IMR-90 (cell line): ENCODE measurements around the gene CYB561D2. TPM values are rescaled to one million over a fixed set of nuclear protein-coding genes. Genes with fewer than 3 reads are reported as not detected.

Experiments used
- ATAC-seq: fragments of 200-7000 bp; cut with Tn5 transposase; 2 replicates; pipeline ENCODE4 v1.9.1; 2020; ENCODE audit warnings: low read depth, mild to moderate bottlenecking, moderate library complexity
- BruUV-seq: library from RNA; stranded (reverse); fragments of 400-500 nt; replicated peaks from 2 replicates; lab custom pipeline; 2021; lab: Mats Ljungman, UMichigan
- CTCF ChIA-PET: fragments of 300-600 bp; formaldehyde crosslinking; extraction: SDS; loops from one replicate; lab custom pipeline; 2021; ENCODE audit warnings: antibody characterized with exemption; lab: Yijun Ruan, JAX
- POLR2A ChIA-PET: fragments of 300-600 bp; sonication (Branson Sonifier 250); formaldehyde crosslinking; loops from one replicate; lab custom pipeline; 2022; ENCODE audit warnings: antibody characterized with exemption; ENCODE audit not compliant: unreplicated experiment; lab: Charles Lee
- DNase-seq: peaks from one replicate; pipeline ENCODE4 v3.0.0; 2013
- H2AFZ ChIP-seq: replicated peaks from 2 replicates; pipeline ENCODE3; 2013; ENCODE audit warnings: low read length, mild to moderate bottlenecking; ENCODE audit not compliant: poor library complexity
- H2AK5ac ChIP-seq: 2 replicates; pipeline ENCODE4 v1.6.1; 2013; ENCODE audit warnings: low read depth, low read length, inconsistent platforms
- H2AK9ac ChIP-seq: replicated peaks from 2 replicates; pipeline ENCODE3; 2013; ENCODE audit warnings: mild to moderate bottlenecking, low read depth, low read length, moderate library complexity; ENCODE audit not compliant: poor library complexity
- H2BK120ac ChIP-seq: 2 replicates; pipeline ENCODE4 v1.6.1; 2013; ENCODE audit warnings: low read depth, low read length, inconsistent platforms
- H2BK15ac ChIP-seq: 3 replicates; pipeline ENCODE4 v1.6.1; 2013; ENCODE audit warnings: low read depth, low read length, inconsistent platforms
- H2BK20ac ChIP-seq: 2 replicates; pipeline ENCODE4 v1.6.1; 2013; ENCODE audit warnings: low read depth, mild to moderate bottlenecking, inconsistent platforms, low read length, moderate library complexity
- H2BK5ac ChIP-seq: 2 replicates; pipeline ENCODE4 v1.6.1; 2013; ENCODE audit warnings: mild to moderate bottlenecking, low read depth, low read length, inconsistent platforms; ENCODE audit not compliant: poor library complexity, severe bottlenecking
- H3K14ac ChIP-seq: replicated peaks from 2 replicates; pipeline ENCODE4 v1.6.1; 2013; ENCODE audit warnings: low read depth, low read length, inconsistent platforms
- H3K18ac ChIP-seq: 2 replicates; pipeline ENCODE4 v1.6.1; 2013; ENCODE audit warnings: low read depth, low read length, control low read depth
- H3K23ac ChIP-seq: 2 replicates; pipeline ENCODE4 v1.6.1; 2013; ENCODE audit warnings: low read depth, low read length, inconsistent platforms
- H3K27ac ChIP-seq: 2 replicates; pipeline ENCODE4 v1.5.1; 2013; ENCODE audit warnings: mild to moderate bottlenecking, control low read depth, low read length; ENCODE audit not compliant: insufficient read depth
- H3K27me3 ChIP-seq: 2 replicates; pipeline ENCODE4 v1.6.1; 2013; ENCODE audit warnings: low read length; ENCODE audit not compliant: control insufficient read depth, insufficient read depth
- H3K36me3 ChIP-seq: 2 replicates; pipeline ENCODE4 v1.6.1; 2013; ENCODE audit warnings: low read length, mixed read lengths; ENCODE audit not compliant: control insufficient read depth, insufficient read depth
- H3K4ac ChIP-seq: 2 replicates; pipeline ENCODE4 v1.6.1; 2013; ENCODE audit warnings: low read depth, low read length, inconsistent platforms
- H3K4me1 ChIP-seq: 2 replicates; pipeline ENCODE4 v1.6.1; 2013; ENCODE audit warnings: low read length, mixed read lengths; ENCODE audit not compliant: control insufficient read depth, insufficient read depth
- H3K4me2 ChIP-seq: 2 replicates; pipeline ENCODE4 v1.6.1; 2013; ENCODE audit warnings: low read depth, mild to moderate bottlenecking, control low read depth, low read length, moderate library complexity
- H3K4me3 ChIP-seq: 2 replicates; pipeline ENCODE4 v1.5.1; 2013; ENCODE audit warnings: low read depth, mild to moderate bottlenecking, control low read depth, low read length, moderate library complexity; ENCODE audit not compliant: insufficient read depth
- H3K56ac ChIP-seq: 2 replicates; pipeline ENCODE4 v1.6.1; 2013; ENCODE audit warnings: low read length, inconsistent platforms; ENCODE audit not compliant: insufficient read depth; ENCODE audit errors: extremely low read depth
- H3K79me1 ChIP-seq, 2 experiments: 2 replicates each; pipeline ENCODE4 v1.6.1; 2013; ENCODE audit warnings: low read length in 2 of 2, inconsistent platforms in 1 of 2, low read depth in 1 of 2
- H3K9ac ChIP-seq: 2 replicates; pipeline ENCODE4 v1.6.1; 2013; ENCODE audit warnings: low read depth, low read length, control low read depth
- H3K9me1 ChIP-seq: 2 replicates; pipeline ENCODE4 v1.6.1; 2013; ENCODE audit warnings: low read length, inconsistent platforms; ENCODE audit not compliant: insufficient read depth
- H3K9me3 ChIP-seq: 2 replicates; pipeline ENCODE4 v1.6.1; 2013; ENCODE audit warnings: low read length; ENCODE audit not compliant: control insufficient read depth, insufficient read depth
- H4K20me1 ChIP-seq: 2 replicates; pipeline ENCODE4 v1.6.1; 2013; ENCODE audit warnings: low read length, inconsistent platforms; ENCODE audit not compliant: insufficient read depth
- H4K5ac ChIP-seq: 2 replicates; pipeline ENCODE4 v1.6.1; 2013; ENCODE audit warnings: mild to moderate bottlenecking, low read depth, low read length, control low read depth
- H4K8ac ChIP-seq, 2 experiments: 2 replicates each; pipeline ENCODE4 v1.6.1; 2013; ENCODE audit warnings: low read depth in 2 of 2, low read length in 2 of 2, control low read depth in 1 of 2, inconsistent platforms in 1 of 2
- H4K91ac ChIP-seq: 2 replicates; pipeline ENCODE4 v1.6.1; 2013; ENCODE audit warnings: low read depth, low read length, inconsistent platforms; ENCODE audit not compliant: insufficient read depth
- CEBPB ChIP-seq: IDR thresholded peaks from 2 replicates; pipeline ENCODE4 v1.6.1; 2012; ENCODE audit warnings: low read depth, low read length, improper control_type of control experiment
- MAZ ChIP-seq: IDR thresholded peaks from 2 replicates; pipeline ENCODE4 v1.6.1; 2012; ENCODE audit warnings: low read depth, mild to moderate bottlenecking, low read length, improper control_type of control experiment, moderate library complexity, borderline replicate concordance
- RCOR1 ChIP-seq: IDR thresholded peaks from 2 replicates; pipeline ENCODE4 v1.6.1; 2012; ENCODE audit warnings: mild to moderate bottlenecking, low read length, improper control_type of control experiment; ENCODE audit not compliant: insufficient replicate concordance
- WGBS, 2 experiments: methylation state at CpG; one replicate each; pipeline versions ENCODE4 v1.1.5 to v1.1.7; 2013; ENCODE audit warnings: missing lambda C conversion rate in 2 of 2; ENCODE audit not compliant: insufficient read length in 1 of 2; ENCODE audit errors: extremely low coverage in 2 of 2; 5-methylcytosine and 5-hydroxymethylcytosine counted together
- dilution Hi-C: fragments of 300-500 bp; cut with HindIII; formaldehyde crosslinking; loops from one replicate; pipeline ENCODE4 v1.14.3; 2018; ENCODE audit warnings: low sequenced_read_pairs; ENCODE audit not compliant: unreplicated experiment
- in situ Hi-C: fragments of 300-500 bp; cut with MboI; formaldehyde crosslinking; loops from 3 replicates; pipeline ENCODE4 v1.14.3; 2019; ENCODE audit warnings: low sequenced_read_pairs, inconsistent platforms, mixed read lengths
- intact Hi-C: fragments of 100-400 bp; cut with micrococcal nuclease; formaldehyde crosslinking; loops from 2 replicates; pipeline ENCODE4 v1.10.0; 2022
- polyA plus RNA-seq, 3 experiments: library from polyadenylated mRNA; depleted of rRNA; stranded (reverse); fragments of >200 nt; gene quantifications; 2 replicates each; pipeline ENCODE4 v1.2.3, GENCODE V29; 2012; ENCODE audit warnings: low replicate concordance in 1 of 3
- total RNA-seq: library from RNA; depleted of rRNA; stranded (reverse); fragments of >200 nt; gene quantifications from 2 replicates; pipeline ENCODE4 v1.2.3, GENCODE V29; 2012
- TF ChIP-seq, protein P1 (sequence below): conservative IDR thresholded peaks from 2 replicates; pipeline ENCODE4 v1.5.1; 2012; ENCODE audit warnings: mild to moderate bottlenecking, low read depth, low read length, improper control_type of control experiment

Gene CYB561D2
- total and polyA plus RNA-seq, 2 of the 4 experiments (the other 2 are of a cell fraction): 29.2 to 31.7 TPM

DNA sequence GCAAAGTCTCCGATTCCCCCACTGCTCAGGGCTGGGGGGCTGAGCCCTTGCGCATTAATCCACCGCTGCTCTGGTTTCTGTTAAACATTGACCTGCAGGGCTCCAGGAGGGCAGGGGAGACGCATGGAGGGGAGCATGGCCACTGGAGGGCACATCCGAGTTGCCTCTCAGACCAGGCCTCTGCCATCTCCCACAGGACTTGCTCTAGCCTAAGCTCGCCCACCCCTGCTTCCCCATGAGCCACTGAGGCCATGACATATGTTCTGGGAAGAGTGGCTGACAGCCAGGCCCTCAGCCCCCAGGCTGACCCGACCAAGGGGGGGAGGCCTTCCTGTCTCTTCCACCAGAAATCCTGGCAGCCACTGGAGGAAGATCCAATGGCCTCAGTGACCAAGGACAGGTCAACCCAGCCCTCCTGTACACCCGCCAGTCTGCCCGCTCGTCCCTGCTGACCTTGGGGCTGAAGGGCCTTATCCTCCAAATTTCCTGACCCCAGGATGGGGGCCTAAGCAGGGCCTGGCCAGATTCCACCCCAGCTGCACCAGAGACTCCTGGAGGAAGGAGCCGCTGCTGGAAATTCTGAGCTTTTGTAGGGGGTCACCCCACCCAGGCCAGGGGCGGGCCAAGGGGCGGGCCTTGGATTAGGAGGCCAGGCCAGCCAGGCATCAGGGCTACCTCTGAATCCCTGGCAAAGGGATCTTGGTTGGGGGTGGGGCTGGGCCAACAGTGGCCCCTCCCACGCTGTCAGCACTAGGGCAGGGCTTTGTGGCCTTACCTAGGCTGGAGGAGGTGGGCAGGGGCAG is 47.4 kb upstream of the CYB561D2 start, which contains the start of gene HYAL1:
TSS of gene HYAL1 (minus strand) at position 562 of the 803 bp plus-strand sequence. CDS start 618 bp downstream, outside the sequence.
- Histone ChIP-seq H3K27ac (no peak within 1 kb of the TSS), H2BK5ac (no peak within 1 kb of the TSS), H3K4me2 (no peak within 1 kb of the TSS), H3K4me3 (no peak within 1 kb of the TSS), H3K18ac (no peak within 1 kb of the TSS), H3K23ac (no peak within 1 kb of the TSS), H2AK5ac (no peak within 1 kb of the TSS), H4K8ac (no peak within 1 kb of the TSS), H3K36me3 (no peaks in the 10 kb centered on the region), H3K9me3 (0 out of 2 replicates have a peak, but pooled peaks cover 3% of the 10 kb centered on the region), H2AK9ac (no peak within 1 kb of the TSS), H2BK15ac (no peak within 1 kb of the TSS), H3K14ac (no peak within 1 kb of the TSS), H2BK20ac (no peak within 1 kb of the TSS), H3K9ac (no peak within 1 kb of the TSS), H3K79me1 (peaks cover 13 to 23% of the 10 kb centered on the region in 2 experiments), H3K56ac (no peak within 1 kb of the TSS), H3K4ac (no peak within 1 kb of the TSS), H4K5ac (no peak within 1 kb of the TSS), H2AFZ (no peak within 1 kb of the TSS), H3K27me3 (no peaks in the 10 kb centered on the region), H4K91ac (no peak within 1 kb of the TSS), H3K4me1 (peaks cover 12% of the 10 kb centered on the region), H3K9me1 (peaks cover 18% of the 10 kb centered on the region), H2BK120ac (no peak within 1 kb of the TSS), H4K20me1 (no peaks in the 10 kb centered on the region)
- 72% methylated on average over 6 of the region's 14 CpGs; no CpG with 5 or more reads in 1 of the 2 experiments for WGBS, 2 experiments
- intact Hi-C loops (no loop called here), in situ Hi-C loops (no loop called here), dilution Hi-C loops (no loop called here)
- CTCF ChIA-PET: no interaction called here
- no TSS peak for BruUV-seq
- POLR2A ChIA-PET: no interaction called here
- TF ChIP-seq CEBPB: no peak
- TF ChIP-seq, protein P1, sequence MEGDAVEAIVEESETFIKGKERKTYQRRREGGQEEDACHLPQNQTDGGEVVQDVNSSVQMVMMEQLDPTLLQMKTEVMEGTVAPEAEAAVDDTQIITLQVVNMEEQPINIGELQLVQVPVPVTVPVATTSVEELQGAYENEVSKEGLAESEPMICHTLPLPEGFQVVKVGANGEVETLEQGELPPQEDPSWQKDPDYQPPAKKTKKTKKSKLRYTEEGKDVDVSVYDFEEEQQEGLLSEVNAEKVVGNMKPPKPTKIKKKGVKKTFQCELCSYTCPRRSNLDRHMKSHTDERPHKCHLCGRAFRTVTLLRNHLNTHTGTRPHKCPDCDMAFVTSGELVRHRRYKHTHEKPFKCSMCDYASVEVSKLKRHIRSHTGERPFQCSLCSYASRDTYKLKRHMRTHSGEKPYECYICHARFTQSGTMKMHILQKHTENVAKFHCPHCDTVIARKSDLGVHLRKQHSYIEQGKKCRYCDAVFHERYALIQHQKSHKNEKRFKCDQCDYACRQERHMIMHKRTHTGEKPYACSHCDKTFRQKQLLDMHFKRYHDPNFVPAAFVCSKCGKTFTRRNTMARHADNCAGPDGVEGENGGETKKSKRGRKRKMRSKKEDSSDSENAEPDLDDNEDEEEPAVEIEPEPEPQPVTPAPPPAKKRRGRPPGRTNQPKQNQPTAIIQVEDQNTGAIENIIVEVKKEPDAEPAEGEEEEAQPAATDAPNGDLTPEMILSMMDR: 0 out of 2 replicates have a peak, but pooled peaks have one; percentile 9
- no peak for TF ChIP-seq RCOR1
- TF ChIP-seq MAZ: no peak
- ATAC-seq (no peak), DNase-seq (no peak)
